GM12878 (cell line): ENCODE data around the gene TMEM223. TPM values are rescaled to one million over a fixed set of nuclear protein-coding genes. Genes with fewer than 3 reads are reported as not detected.
A peak's percentile ranks its signal among the peaks of the same experiment; 100 is the strongest.

Source experiments
- ATAC-seq: fragments of 200-7000 bp; cut with Tn5 transposase; 3 replicates; pipeline ENCODE4 v1.9.1; 2020; ENCODE audit warnings: mild to moderate bottlenecking, moderate library complexity
- BruUV-seq: library from RNA; stranded (reverse); fragments of 400-500 nt; replicated peaks from 2 replicates; lab custom pipeline; 2021; lab: Mats Ljungman, UMichigan
- CTCF ChIA-PET: fragments of 300-600 bp; sonication (Branson Sonifier 250); formaldehyde crosslinking; extraction: SDS; loops from one replicate; lab custom pipeline; 2021; ENCODE audit warnings: inconsistent platforms; lab: Yijun Ruan, JAX
- POLR2A ChIA-PET: fragments of 350-600 bp; formaldehyde crosslinking; extraction: SDS; loops from one replicate; lab custom pipeline; 2021; ENCODE audit warnings: inconsistent platforms; lab: Charles Lee
- RAD21 ChIA-PET: fragments of 300-600 bp; sonication (Branson Sonifier 250); formaldehyde crosslinking; loops from one replicate; lab custom pipeline; 2023; ENCODE audit warnings: antibody characterized with exemption; ENCODE audit not compliant: unreplicated experiment; lab: Charles Lee
- SMC1A ChIA-PET: fragments of 300-600 bp; sonication (Branson Sonifier 250); formaldehyde crosslinking; loops from one replicate; lab custom pipeline; 2023; ENCODE audit not compliant: unreplicated experiment, uncharacterized antibody; lab: Charles Lee
- DNase-seq: peaks from one replicate; pipeline ENCODE4 v3.0.0-alpha.2; 2011; ENCODE audit warnings: low read depth, low spot score
- FAIRE-seq: peaks from 3 replicates; lab custom pipeline; 2011; peaks lifted over from hg19 to GRCh38; lab: Jason Lieb, UNC
- H2AFZ ChIP-seq: 2 replicates; pipeline ENCODE4 v1.6.0; 2011; ENCODE audit warnings: low read depth, low read length, control low read depth; ENCODE audit not compliant: control insufficient read depth
- H3K27ac ChIP-seq: 2 replicates; pipeline ENCODE4 v1.5.1; 2011; ENCODE audit warnings: control low read depth; ENCODE audit not compliant: control insufficient read depth, insufficient read depth
- H3K27me3 ChIP-seq, 2 experiments: replicated peaks in 1 of 2; 2 replicates each; pipeline versions ENCODE4 v1.6.0 to v1.6.1; 2011; ENCODE audit warnings: low read length in 1 of 2; ENCODE audit not compliant: control insufficient read depth in 2 of 2, insufficient read depth in 2 of 2
- H3K36me3 ChIP-seq, 2 experiments: 2 replicates each; pipeline ENCODE4 v1.5.1; 2011; ENCODE audit warnings: low read length in 1 of 2; ENCODE audit not compliant: control insufficient read depth in 2 of 2, insufficient read depth in 2 of 2
- H3K4me1 ChIP-seq: 2 replicates; pipeline ENCODE4 v1.6.1; 2011; ENCODE audit warnings: mild to moderate bottlenecking, low read length, moderate library complexity, mixed read lengths; ENCODE audit not compliant: control insufficient read depth, insufficient read depth
- H3K4me2 ChIP-seq: 2 replicates; pipeline ENCODE4 v1.6.0; 2011; ENCODE audit warnings: control low read depth; ENCODE audit not compliant: control insufficient read depth, insufficient read depth
- H3K4me3 ChIP-seq: fragments of 200-600 bp; sonication (generic); 2 replicates; pipeline ENCODE4 v1.5.1; 2016
- H3K79me2 ChIP-seq: 2 replicates; pipeline ENCODE4 v1.6.0; 2011; ENCODE audit warnings: low read length; ENCODE audit not compliant: control insufficient read depth, insufficient read depth
- H3K9ac ChIP-seq: 2 replicates; pipeline ENCODE4 v1.8.0; 2011; ENCODE audit warnings: low read length, control low read depth, mixed read lengths; ENCODE audit not compliant: control insufficient read depth, insufficient read depth
- H3K9me3 ChIP-seq: replicated peaks from 3 replicates; pipeline ENCODE4 v1.5.1; 2011; ENCODE audit warnings: mild to moderate bottlenecking, low read length; ENCODE audit not compliant: control insufficient read depth, insufficient read depth
- H4K20me1 ChIP-seq: 2 replicates; pipeline ENCODE4 v1.6.0; 2011; ENCODE audit not compliant: control insufficient read depth, insufficient read depth
- ASH2L ChIP-seq: fragments of 300-600, 200-600 bp; sonication (generic); IDR thresholded peaks from 2 replicates; pipeline ENCODE4 v1.6.1; 2017; ENCODE audit warnings: low read depth, mild to moderate bottlenecking, borderline replicate concordance
- CHD2 ChIP-seq: IDR thresholded peaks from 2 replicates; pipeline ENCODE4 v1.6.1; 2011; ENCODE audit warnings: low read depth, low read length, improper control_type of control experiment, borderline replicate concordance
- CREM ChIP-seq: IDR thresholded peaks from 2 replicates; pipeline ENCODE4 v1.6.1; 2014; ENCODE audit warnings: antibody characterized with exemption, low read depth
- EGR1 ChIP-seq, 2 experiments: IDR thresholded peaks; 1 replicate in 1 of 2; 2 replicates in 1 of 2; pipeline ENCODE4 v1.6.1; 2011 to 2012; ENCODE audit warnings: low read depth in 2 of 2, low read length in 2 of 2, borderline replicate concordance in 1 of 2, mild to moderate bottlenecking in 1 of 2, moderate library complexity in 1 of 2
- HDAC2 ChIP-seq: fragments of 200-600 bp; sonication (generic); IDR thresholded peaks from 2 replicates; pipeline ENCODE4 v1.6.1; 2017
- HDGF ChIP-seq: fragments of 450-650 bp; IDR thresholded peaks from 2 replicates; pipeline ENCODE4 v1.6.1; 2016; ENCODE audit warnings: antibody characterized with exemption
- LARP7 ChIP-seq: fragments of 450-650 bp; IDR thresholded peaks from 2 replicates; pipeline ENCODE4 v1.6.1; 2017; ENCODE audit warnings: mild to moderate bottlenecking
- MYB ChIP-seq: fragments of 150-350 bp; IDR thresholded peaks from 2 replicates; pipeline ENCODE4 v1.6.1; 2014; ENCODE audit warnings: mild to moderate bottlenecking, low read depth, low read length, borderline replicate concordance
- MYC ChIP-seq: IDR thresholded peaks from 2 replicates; pipeline ENCODE4 v1.6.1; 2011; ENCODE audit warnings: mild to moderate bottlenecking, low read length, moderate library complexity, inconsistent platforms; ENCODE audit not compliant: insufficient read depth, insufficient replicate concordance, insufficient read length, severe bottlenecking
- NKRF ChIP-seq: fragments of 450-650 bp; conservative IDR thresholded peaks from 2 replicates; pipeline ENCODE4 v1.6.1; 2017; ENCODE audit warnings: mild to moderate bottlenecking, moderate library complexity
- NR2C1 ChIP-seq: fragments of 450-650 bp; IDR thresholded peaks from 2 replicates; pipeline ENCODE4 v1.6.1; 2017; ENCODE audit warnings: antibody characterized with exemption, mild to moderate bottlenecking, moderate library complexity
- RAD51 ChIP-seq: fragments of 450-650 bp; IDR thresholded peaks from 2 replicates; pipeline ENCODE4 v1.6.1; 2016; ENCODE audit warnings: moderate library complexity, mild to moderate bottlenecking, inconsistent platforms
- SUPT20H ChIP-seq: IDR thresholded peaks from 2 replicates; pipeline ENCODE4 v1.6.1; 2011; ENCODE audit warnings: low read depth, mild to moderate bottlenecking, low read length, moderate library complexity, borderline replicate concordance; ENCODE audit not compliant: control insufficient read depth
- YBX1 ChIP-seq: fragments of 450-650 bp; IDR thresholded peaks from 2 replicates; pipeline ENCODE4 v1.6.1; 2016; ENCODE audit warnings: antibody characterized with exemption
- ZNF217 ChIP-seq: fragments of 450-650 bp; IDR thresholded peaks from 2 replicates; pipeline ENCODE4 v1.6.1; 2017; ENCODE audit warnings: antibody characterized with exemption, mild to moderate bottlenecking
- WGBS: methylation state at CpG from one replicate; pipeline ENCODE4 v1.1.6; 2016; ENCODE audit warnings: low lambda C conversion rate; ENCODE audit not compliant: insufficient replicate concordance, insufficient coverage; ENCODE audit errors: missing lambda C conversion rate; 5-methylcytosine and 5-hydroxymethylcytosine counted together
- in situ Hi-C: fragments of 300-500 bp; cut with MboI; formaldehyde crosslinking; loops from 9 replicates; pipeline ENCODE4 v1.14.3; 2018; ENCODE audit warnings: mixed read lengths
- intact Hi-C: fragments of 100-400 bp; cut with micrococcal nuclease; formaldehyde crosslinking; loops from one replicate; pipeline ENCODE4 v1.14.2; 2022; ENCODE audit not compliant: unreplicated experiment
- polyA plus RNA-seq, 11 experiments: library from polyadenylated mRNA; depleted of rRNA in 4 of 11; unstranded in 6 of 11; stranded (reverse) in 5 of 11; fragments of >200 nt; fragmentation: Nextera tagmentation in 4 of 11; fragmentation: Illumina TruSeq in 1 of 11; extraction: Ambion mirVana in 4 of 11; extraction: Trizol in 1 of 11; gene quantifications; 1 replicate in 1 of 11; 2 replicates in 10 of 11; pipeline versions ENCODE4 v1.2.1 to v1.2.3, GENCODE V29; 2011 to 2016; ENCODE audit warnings: inconsistent platforms in 2 of 11, missing spikeins in 2 of 11, low read depth in 1 of 11
- total RNA-seq, 4 experiments: library from RNA; depleted of rRNA in 3 of 4; stranded (reverse); fragments of >200 nt in 3 of 4; fragmentation: Illumina TruSeq in 1 of 4; extraction: Trizol in 1 of 4; gene quantifications; 2 replicates each; pipeline versions ENCODE4 v1.2.1 to v1.2.3, GENCODE V29; 2013 to 2021

TMEM223 gene
- total and polyA plus RNA-seq, 10 of the 15 experiments (the other 5 are each of a cell fraction or from before 2014, with no cell fraction given), result 5.3 to 33.2 (median 14.0) TPM

- Histone ChIP-seq H3K9ac (no peak overlapping the region), H2AFZ (no peak overlapping the region), H4K20me1 (no peaks in the 10 kb centered on the region), H3K4me2 (no peak overlapping the region), H3K4me3 (no peak overlapping the region), H3K27ac (no peak overlapping the region), H3K36me3 (peaks cover 23 to 31% of the 10 kb centered on the region in 2 experiments), H3K9me3 (no peaks in the 10 kb centered on the region), H3K4me1 (peaks cover 8% of the 10 kb centered on the region; the same call in 1 of the 2 replicates), H3K79me2 (peaks cover 18% of the 10 kb centered on the region), H3K27me3 (no peaks in the 10 kb centered on the region)
- ChIA-PET CTCF (interaction anchor here (0.7 to 0.8 kb wide), 2 partner anchors 46 to 87 kb away, joined by 3 read pairs; partner anchors contain the start of gene SLC3A2), POLR2A (interaction anchor here (0.7 to 2.3 kb wide), 10 partner anchors 8 to 61 kb away, joined by 3 to 9 read pairs (median 4); partner anchors contain the start of genes NXF1 and TEX54), SMC1A (interaction anchor here (0.6 to 1.4 kb wide), 4 partner anchors 11 to 67 kb away, joined by 3 to 4 read pairs (median 4); partner anchors contain the start of genes NXF1 and WDR74), RAD21 (interaction anchor here (0.9 to 1.6 kb wide), 3 partner anchors 19 to 67 kb away, joined by 3 read pairs; no protein-coding TSS in a partner anchor)
- intact Hi-C loops, result no loop called here
- WGBS, result 96% methylated on average over 8 of the region's 8 CpGs
- no peak for ATAC-seq
- FAIRE-seq, result no peak
- DNase-seq, result no peak
- TF ChIP-seq ZNF217, result no peak
- TF ChIP-seq EGR1 (IDR thresholded peaks at IDR 0.05; ENCODE audit: borderline replicate concordance in 1 of 2, low read depth in 2 of 2, low read length in 2 of 2), result no peak
- no peak for TF ChIP-seq RAD51
- in situ Hi-C loops, result no loop called here
- BruUV-seq, result no TSS peak
Measured at GRCh38 chr11:62794201-62794775, 2.5 kb upstream of the TMEM223 start.

- Histone ChIP-seq H3K27ac (no peak overlapping the region), H3K4me2 (peak overlapping the region; percentile 71), H3K4me1 (peaks cover 11% of the 10 kb centered on the region), H3K9ac (no peak overlapping the region), H3K27me3 (no peaks in the 10 kb centered on the region), H3K79me2 (peaks cover 34% of the 10 kb centered on the region), H4K20me1 (no peaks in the 10 kb centered on the region), H2AFZ (no peak overlapping the region), H3K9me3 (no peaks in the 10 kb centered on the region), H3K36me3 (peaks cover 16 to 27% of the 10 kb centered on the region in 2 experiments), H3K4me3 (peak overlapping the region; percentile 84; the same call in 1 of the 2 replicates)
- DNase-seq (no peak), ATAC-seq (no peak), FAIRE-seq (peak; percentile 52)
- ChIA-PET RAD21 (interaction anchor here (0.7 to 1.3 kb wide), 2 partner anchors 40 to 70 kb away, joined by 3 read pairs; partner anchors contain the start of gene STX5), SMC1A (interaction anchor here (1.0 kb wide), 1 partner anchor 12 kb away, joined by 3 read pairs; no protein-coding TSS in a partner anchor), CTCF (interaction anchor here (1.2 to 1.5 kb wide), 4 partner anchors 24 to 89 kb away, joined by 3 to 4 read pairs (median 3); partner anchors contain the start of gene SLC3A2), POLR2A (interaction anchor here (0.6 to 3.7 kb wide), 6 partner anchors 12 to 74 kb away, joined by 3 to 13 read pairs (median 4); partner anchors contain the start of genes NXF1, STX5 and TEX54)
- WGBS, result 22% methylated on average over 11 of the region's 11 CpGs
- no TSS peak for BruUV-seq
- in situ Hi-C loops, result no loop called here
- intact Hi-C loops, result no loop called here
- TF ChIP-seq MYB, result no peak
- peak; percentile 28; the same call in 1 of the 2 replicates for TF ChIP-seq LARP7
- peak; percentile 1 for TF ChIP-seq MYC
- TF ChIP-seq SUPT20H, result no peak
- no peak for TF ChIP-seq YBX1
- no peak for TF ChIP-seq HDGF
- no peak for TF ChIP-seq HDAC2
- TF ChIP-seq NR2C1, result no peak
- TF ChIP-seq ASH2L, result no peak
- no peak for TF ChIP-seq CHD2
- no peak for TF ChIP-seq CREM
- no peak for TF ChIP-seq NKRF
Measured at GRCh38 chr11:62792202-62792575, 383 bp upstream of the TMEM223 start.
